Testis (tissue), 3 donors: ENCODE measurements around the gene EHHADH. TPM values are rescaled to one million over a fixed set of nuclear protein-coding genes. Genes with fewer than 3 reads are reported as not detected.
A peak's percentile ranks its signal among the peaks of the same experiment; 100 is the strongest.

Experiments used
- DNase-seq: peaks from one replicate; pipeline ENCODE4 v3.0.0-alpha.2; 2019
- H3K27ac ChIP-seq, 2 donors: fragments of 200-600 bp; sonication (generic); one replicate each; pipeline ENCODE4 v1.5.1; 2019
- H3K27me3 ChIP-seq: fragments of 200-600 bp; sonication (generic); one replicate; pipeline ENCODE4 v1.5.1; 2019
- H3K36me3 ChIP-seq: fragments of 200-600 bp; sonication (generic); one replicate; pipeline ENCODE4 v1.5.1; 2017; ENCODE audit warnings: low read depth; ENCODE audit errors: missing control alignments
- H3K4me1 ChIP-seq: fragments of 200-600 bp; sonication (generic); one replicate; pipeline ENCODE4 v1.5.1; 2019
- H3K4me3 ChIP-seq, 2 donors: fragments of 200-600 bp; sonication (generic); one replicate each; pipeline ENCODE4 v1.5.1; 2017 to 2019
- H3K9me3 ChIP-seq: fragments of 200-600 bp; sonication (generic); one replicate; pipeline ENCODE4 v1.5.1; 2017
- CTCF ChIP-seq, 3 experiments: fragments of 450-650 bp in 2 of 3; fragments of 200-600 bp in 1 of 3; sonication (generic) in 1 of 3; IDR thresholded peaks; one replicate each; pipeline ENCODE4 v1.5.1; 2016 to 2019; ENCODE audit warnings: antibody characterized with exemption in 3 of 3, mild to moderate bottlenecking in 2 of 3, moderate library complexity in 1 of 3
- POLR2A ChIP-seq: fragments of 450-650 bp; IDR thresholded peaks from one replicate; pipeline ENCODE4 v1.6.1; 2017; ENCODE audit warnings: antibody characterized with exemption, mild to moderate bottlenecking, moderate library complexity
- WGBS, 2 donors: methylation state at CpG; one replicate each; pipeline ENCODE4 v1.1.5; 2018; 5-methylcytosine and 5-hydroxymethylcytosine counted together
- intact Hi-C: fragments of 100-400 bp; cut with DNase I; formaldehyde crosslinking; loops from one replicate; pipeline ENCODE4 v1.15.1; 2023; ENCODE audit warnings: low total_unique reads
- polyA plus RNA-seq: library from polyadenylated mRNA; stranded (reverse); fragments of 350-450 nt; fragmentation: Illumina TruSeq; extraction: RNeasy Lipid Tissue Mini Kit (QIAGEN cat#74804); gene quantifications from one replicate; pipeline ENCODE4 v1.2.3, GENCODE V29; 2014; ENCODE audit warnings: low read depth, low replicate concordance; ENCODE audit not compliant: insufficient read depth
- total RNA-seq, 2 donors: library from RNA; depleted of rRNA; stranded (reverse); fragments of >200 nt; gene quantifications; one replicate each; pipeline ENCODE4 v1.2.3, GENCODE V29; 2016

The EHHADH gene
- total and polyA plus RNA-seq, 3 donors from 2014 or later = 5.2 to 7.5 (median 6.1) TPM

- Histone ChIP-seq H3K27ac (no peak overlapping the region), H3K4me1 (no peaks in the 10 kb centered on the region), H3K4me3 (no peak overlapping the region), H3K36me3 (no peaks in the 10 kb centered on the region), H3K9me3 (no peaks in the 10 kb centered on the region), H3K27me3 (no peaks in the 10 kb centered on the region)
- TF ChIP-seq CTCF (IDR thresholded peaks at IDR 0.05) = no peak
- TF ChIP-seq POLR2A = no peak
- 85 to 87% methylated on average over 2 of the region's 2 CpGs for WGBS, 2 donors
- intact Hi-C loops = no loop called here
- no peak for DNase-seq
Observed at GRCh38 chr3:185187391-185187790, 66.5 kb downstream of the EHHADH start.

DNA sequence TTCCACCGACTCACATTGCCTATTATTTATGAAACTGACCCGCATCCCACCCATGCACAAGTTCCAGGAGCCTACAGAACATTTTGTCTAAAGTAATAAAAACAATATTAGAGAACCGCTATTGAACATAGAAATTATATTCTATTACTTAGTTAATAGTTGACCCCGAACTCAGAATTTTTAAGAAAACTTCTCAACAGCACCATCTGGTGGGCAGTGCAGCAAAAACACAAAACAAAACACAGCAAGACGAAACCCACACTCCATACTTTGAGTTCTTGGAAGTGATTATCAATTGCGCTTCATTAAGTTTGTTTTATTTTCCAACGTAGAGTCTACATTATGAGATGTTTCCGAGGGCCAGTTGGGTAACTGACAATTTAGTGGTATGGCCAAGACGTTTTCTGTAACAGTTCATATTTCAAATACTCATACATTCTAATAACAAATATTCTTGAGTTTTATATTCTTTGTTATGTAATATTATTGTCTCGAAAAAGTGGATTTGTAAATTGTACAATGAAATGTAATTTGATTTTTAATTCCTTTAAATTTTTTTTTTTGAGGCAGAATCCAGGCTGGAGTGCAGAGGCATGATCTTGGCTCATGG is 77.0 kb downstream of the EHHADH start:
- no peak for TF ChIP-seq POLR2A
- peak; percentile 69 to 79 (median 73) for TF ChIP-seq CTCF (IDR thresholded peaks at IDR 0.05)
- WGBS, 2 donors = 21 to 29% methylated on average over 10 of the region's 10 CpGs
- Histone ChIP-seq H3K27me3 (no peaks in the 10 kb centered on the region), H3K27ac (no peak overlapping the region), H3K4me3 (no peak overlapping the region), H3K36me3 (no peaks in the 10 kb centered on the region), H3K4me1 (peaks cover 10% of the 10 kb centered on the region), H3K9me3 (no peaks in the 10 kb centered on the region)
- intact Hi-C loops = loop anchor here (5.0 kb wide), 1 partner anchor 305 kb away; no protein-coding TSS in a partner anchor
- DNase-seq = peak; percentile 48

DNA sequence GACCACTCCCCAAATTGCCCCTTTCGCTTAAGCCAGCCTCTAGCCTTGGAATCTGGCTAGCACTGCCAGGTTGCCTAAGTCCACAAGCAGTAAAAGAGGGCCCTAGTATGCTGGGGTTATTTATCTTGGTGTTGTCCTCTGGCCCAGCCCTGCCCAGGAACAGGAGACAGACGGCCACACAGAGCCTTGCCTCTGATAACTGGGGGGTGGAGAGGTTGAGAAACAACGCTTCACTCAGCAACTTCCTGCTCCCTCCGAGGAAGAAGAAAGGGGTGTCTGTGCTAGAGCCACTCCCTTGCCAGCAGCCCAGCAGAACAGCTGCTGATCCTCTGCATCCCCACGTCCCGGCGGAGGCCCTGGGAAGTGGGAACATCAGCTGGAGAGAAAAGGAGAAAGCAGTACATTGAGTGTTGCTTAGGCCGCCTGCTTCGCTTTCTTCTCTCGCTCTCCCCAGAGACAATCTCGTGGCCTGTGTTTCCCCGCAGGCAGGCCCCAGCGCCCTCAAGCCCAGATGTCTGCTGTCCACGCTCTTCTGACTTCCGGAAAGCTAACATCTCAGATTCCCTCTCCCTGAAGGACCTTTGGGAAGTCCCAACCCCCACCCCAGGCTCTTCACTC is 78.4 kb downstream of the EHHADH start:
- Histone ChIP-seq H3K36me3 (no peaks in the 10 kb centered on the region), H3K27ac (peak overlapping the region; percentile 35 to 71), H3K9me3 (no peaks in the 10 kb centered on the region), H3K4me3 (no peak overlapping the region), H3K27me3 (no peaks in the 10 kb centered on the region), H3K4me1 (peaks cover 10% of the 10 kb centered on the region)
- intact Hi-C loops = loop anchor here (5.0 kb wide), 1 partner anchor 303 kb away; no protein-coding TSS in a partner anchor
- peak; percentile 57 for DNase-seq
- TF ChIP-seq CTCF (IDR thresholded peaks at IDR 0.05) (no peak), POLR2A (no peak)
- 23 to 35% methylated on average over 12 to 15 of the region's 15 CpGs for WGBS, 2 donors

GRCh38 chr3:185172086-185173049 is 81.5 kb downstream of the EHHADH start:
- DNase-seq = no peak
- intact Hi-C loops = no loop called here
- no peak for TF ChIP-seq CTCF (IDR thresholded peaks at IDR 0.05)
- TF ChIP-seq POLR2A = no peak
- H3K4me3 ChIP-seq = no peak overlapping the region
- H3K27ac ChIP-seq = no peak overlapping the region
- no peaks in the 10 kb centered on the region for H3K27me3 ChIP-seq
- H3K36me3 ChIP-seq = no peaks in the 10 kb centered on the region
- peaks cover 10% of the 10 kb centered on the region for H3K4me1 ChIP-seq
- H3K9me3 ChIP-seq = no peaks in the 10 kb centered on the region
- 78 to 82% methylated on average over 10 to 11 of the region's 11 CpGs for WGBS, 2 donors
